ENCODE measurements around the gene CLK3.

GRCh38 chr15:74616996-74617395 lies 1.4 kb downstream of the CLK3 start:
- TF ChIP-seq CTCF (IDR thresholded peaks at IDR 0.05; ENCODE audit: insufficient read depth, low read depth, low read length) = no peak
- TF ChIP-seq EZH2 (IDR thresholded peaks at IDR 0.05; ENCODE audit: insufficient read depth, low read length) = no peak
